ENCODE measurements around the gene RASGRP2. TPM values are rescaled to one million over a fixed set of nuclear protein-coding genes. Genes with fewer than 3 reads are reported as not detected.

Gene RASGRP2
- total RNA-seq, 1 experiment from 2014 or later = not detected

- Histone ChIP-seq H2AFZ (ENCODE audit: low read length) (no peak overlapping the region), H3K4me2 (ENCODE audit: low read length) (no peak overlapping the region), H3K79me2 (ENCODE audit: low read length) (no peaks in the 10 kb centered on the region), H3K4me3 (ENCODE audit: low read length) (no peak overlapping the region), H3K9ac (ENCODE audit: low read length) (no peak overlapping the region), H3F3A (ENCODE audit: low read length, unreplicated experiment) (no peaks in the 10 kb centered on the region), H3K36me3 (ENCODE audit: low read depth, low read length) (no peaks in the 10 kb centered on the region), H3K4me1 (ENCODE audit: insufficient read depth, low read length) (no peaks in the 10 kb centered on the region), H3K27ac (ENCODE audit: low read length) (no peak overlapping the region), H3K9me2 (replicated peaks; ENCODE audit: low read length) (no peaks in the 10 kb centered on the region), H3K27me3 (ENCODE audit: low read length) (peaks cover 3% of the 10 kb centered on the region), H3K9me3 (ENCODE audit: low read length) (no peaks in the 10 kb centered on the region), H4K20me1 (ENCODE audit: low read length) (no peaks in the 10 kb centered on the region)
- intact Hi-C loops (cut with micrococcal nuclease) = no loop called here
- CTCF ChIA-PET = no interaction called here
- DNase-seq = no peak
- POLR2A ChIA-PET (ENCODE audit: unreplicated experiment) = no interaction called here
- TF ChIP-seq EZH2 (IDR thresholded peaks at IDR 0.05; ENCODE audit: low read length, unreplicated experiment) = no peak
- no peak for TF ChIP-seq EZH2phosphoT487 (IDR thresholded peaks at IDR 0.05; ENCODE audit: borderline replicate concordance, low read length)
- TF ChIP-seq CTCF (conservative IDR thresholded peaks at IDR 0.05; ENCODE audit: low read depth, low read length) = no peak
- no TSS peak for BruUV-seq (replicated peaks)
- ATAC-seq = no peak
These were observed 56.7 kb downstream of the RASGRP2 start for GRCh38 chr11:64687204-64687603.

- BruUV-seq (replicated peaks) = no TSS peak
- Histone ChIP-seq H3K9ac (ENCODE audit: low read length) (no peak overlapping the region), H3K4me1 (ENCODE audit: insufficient read depth, low read length) (no peaks in the 10 kb centered on the region), H3K9me3 (ENCODE audit: low read length) (no peaks in the 10 kb centered on the region), H3K79me2 (ENCODE audit: low read length) (no peaks in the 10 kb centered on the region), H3K4me2 (ENCODE audit: low read length) (no peak overlapping the region), H3K9me2 (replicated peaks; ENCODE audit: low read length) (no peaks in the 10 kb centered on the region), H3K4me3 (ENCODE audit: low read length) (no peak overlapping the region), H4K20me1 (ENCODE audit: low read length) (no peaks in the 10 kb centered on the region), H3K27me3 (ENCODE audit: low read length) (peaks cover 1% of the 10 kb centered on the region), H3F3A (ENCODE audit: low read length, unreplicated experiment) (no peaks in the 10 kb centered on the region), H3K36me3 (ENCODE audit: low read depth, low read length) (no peaks in the 10 kb centered on the region), H2AFZ (ENCODE audit: low read length) (no peak overlapping the region), H3K27ac (ENCODE audit: low read length) (no peak overlapping the region)
- no peak for ATAC-seq
- POLR2A ChIA-PET (ENCODE audit: unreplicated experiment) = no interaction called here
- TF ChIP-seq CTCF (conservative IDR thresholded peaks at IDR 0.05; ENCODE audit: low read depth, low read length) (no peak), EZH2 (IDR thresholded peaks at IDR 0.05; ENCODE audit: low read length, unreplicated experiment) (no peak), EZH2phosphoT487 (IDR thresholded peaks at IDR 0.05; ENCODE audit: borderline replicate concordance, low read length) (no peak)
- no peak for DNase-seq
- CTCF ChIA-PET = no interaction called here
- intact Hi-C loops (cut with micrococcal nuclease) = no loop called here
These were observed 57.3 kb downstream of the RASGRP2 start for GRCh38 chr11:64686466-64687170.

GRCh38 chr11:64685536-64685935 is 58.4 kb downstream of the RASGRP2 start:
- intact Hi-C loops (cut with micrococcal nuclease) = no loop called here

More at GRCh38 chr11:64685536-64685935, 58.4 kb downstream of the RASGRP2 start:
- no peaks in the 10 kb centered on the region for H3K36me3 ChIP-seq (ENCODE audit: low read depth, low read length)
- no peak overlapping the region for H3K4me3 ChIP-seq (ENCODE audit: low read length)
- DNase-seq (no peak), ATAC-seq (no peak)
- H3K9ac ChIP-seq (ENCODE audit: low read length) = no peak overlapping the region
- H3K79me2 ChIP-seq (ENCODE audit: low read length) = no peaks in the 10 kb centered on the region
- H3K9me3 ChIP-seq (ENCODE audit: low read length) = no peaks in the 10 kb centered on the region
- H3K9me2 ChIP-seq (replicated peaks; ENCODE audit: low read length) = no peaks in the 10 kb centered on the region
- no TSS peak for BruUV-seq (replicated peaks)
- no peak overlapping the region for H3K4me2 ChIP-seq (ENCODE audit: low read length)
- no peaks in the 10 kb centered on the region for H4K20me1 ChIP-seq (ENCODE audit: low read length)
- no peaks in the 10 kb centered on the region for H3F3A ChIP-seq (ENCODE audit: low read length, unreplicated experiment)
- ChIA-PET POLR2A (ENCODE audit: unreplicated experiment) (no interaction called here), CTCF (no interaction called here)
- H3K27me3 ChIP-seq (ENCODE audit: low read length) = peaks cover 10% of the 10 kb centered on the region
- no peak overlapping the region for H3K27ac ChIP-seq (ENCODE audit: low read length)
- no peaks in the 10 kb centered on the region for H3K4me1 ChIP-seq (ENCODE audit: insufficient read depth, low read length)
- H2AFZ ChIP-seq (ENCODE audit: low read length) = no peak overlapping the region
- no peak for TF ChIP-seq CTCF (conservative IDR thresholded peaks at IDR 0.05; ENCODE audit: low read depth, low read length)
- no peak for TF ChIP-seq EZH2 (IDR thresholded peaks at IDR 0.05; ENCODE audit: low read length, unreplicated experiment)

Data from PC-3 (cell line).